H1 (cell line): ENCODE measurements around the gene SLC9A3. TPM values are rescaled to one million over a fixed set of nuclear protein-coding genes. Genes with fewer than 3 reads are reported as not detected.

Experiments used
- SP4 ChIP-seq: IDR thresholded peaks from 2 replicates; pipeline ENCODE4 v1.6.1; 2012; ENCODE audit warnings: low read length, inconsistent platforms
- TAF1 ChIP-seq: IDR thresholded peaks from 2 replicates; pipeline ENCODE4 v1.6.1; 2011; ENCODE audit warnings: mild to moderate bottlenecking, low read depth, low read length
- TAF7 ChIP-seq: optimal IDR thresholded peaks from 2 replicates; pipeline ENCODE3; 2011; ENCODE audit warnings: low read depth, mild to moderate bottlenecking, inconsistent platforms, low read length, moderate library complexity, borderline replicate concordance
- polyA plus RNA-seq, 7 experiments: library from polyadenylated mRNA; depleted of rRNA in 3 of 7; stranded (reverse) in 5 of 7; unstranded in 2 of 7; fragments of >200 nt in 5 of 7; fragments of 200-250 nt in 2 of 7; gene quantifications; 1 replicate in 5 of 7; 2 replicates in 1 of 7; 4 replicates in 1 of 7; pipeline versions ENCODE4 v1.2.1 to v1.2.3, GENCODE V29; 2011 to 2013; ENCODE audit warnings: missing spikeins in 2 of 7, mixed read lengths in 2 of 7
- total RNA-seq: library from RNA; stranded (reverse); fragmentation: NEBNext Ultra II Directional; extraction: Animal tissue kit (Norgen Biotek cat#: 25700); gene quantifications from 2 replicates; pipeline ENCODE4 v1.2.1, GENCODE V29; 2021

The SLC9A3 gene
- total and polyA plus RNA-seq, 2 of the 8 experiments (the other 6 are each of a cell fraction or from before 2014, with no cell fraction given): 0.95 to 1.0 TPM

DNA sequence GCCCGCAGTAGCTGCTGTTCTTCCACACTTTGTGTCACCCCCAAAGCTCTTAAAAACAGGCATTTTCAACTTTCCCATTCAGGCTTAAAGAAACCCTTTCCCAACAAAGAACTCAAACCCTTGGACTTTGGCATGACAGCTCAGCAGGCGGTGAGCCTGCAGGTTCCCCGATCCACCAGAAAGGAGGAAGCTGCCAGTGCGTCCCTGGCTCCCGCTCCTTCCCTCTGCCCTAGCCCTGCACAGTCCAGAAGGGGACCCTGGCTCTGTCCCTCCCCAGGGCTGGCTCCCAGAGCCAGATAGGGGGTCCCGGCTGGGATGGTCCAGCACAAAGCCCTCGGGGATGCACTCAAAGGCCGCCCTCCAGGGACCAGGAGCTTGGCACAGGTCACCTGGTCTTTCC lies 9.6 kb downstream of the SLC9A3 start (continued):
- TF ChIP-seq SP4 (no peak), TAF7 (no peak), TAF1 (no peak)
